ENCODE data around the gene RBM12. TPM values are rescaled to one million over a fixed set of nuclear protein-coding genes. Genes with fewer than 3 reads are reported as not detected.

The RBM12 gene
- total and polyA plus RNA-seq, 2 of the 8 experiments (the other 6 are each of a cell fraction or from before 2014, with no cell fraction given), result 187 to 214 TPM

DNA sequence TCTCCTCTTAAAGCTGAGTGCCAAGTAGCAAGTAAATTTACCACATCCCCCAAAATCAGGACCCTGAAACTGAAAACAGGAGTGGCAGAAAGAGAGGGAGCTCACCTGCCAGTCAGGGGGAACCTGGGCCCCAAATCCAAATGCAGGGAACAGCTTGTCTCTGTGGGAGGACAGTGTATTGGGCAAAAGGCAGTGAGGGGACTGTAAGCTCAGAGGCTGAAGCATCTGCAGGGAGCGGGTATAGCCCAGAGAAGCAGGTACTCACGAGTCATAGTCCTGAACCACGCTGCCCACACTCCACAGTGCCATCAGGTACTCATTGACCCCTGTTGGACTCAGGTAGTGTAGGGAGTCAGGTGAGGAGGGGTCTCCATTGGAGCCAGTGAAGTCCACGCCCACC is 34.1 kb downstream of the RBM12 start (continued):
- no peak for TF ChIP-seq JUN (IDR thresholded peaks at IDR 0.05; ENCODE audit: low read depth, low read length)
